Keratinocyte (primary cell): ENCODE measurements around the gene C20orf204. TPM values are rescaled to one million over a fixed set of nuclear protein-coding genes. Genes with fewer than 3 reads are reported as not detected.
A peak's percentile ranks its signal among the peaks of the same experiment; 100 is the strongest.

Experiments used
- DNase-seq: peaks from one replicate; pipeline ENCODE4 v3.0.0-alpha.2; 2011; ENCODE audit warnings: low read depth, missing footprints, low spot score
- FAIRE-seq: peaks from 2 replicates; lab custom pipeline; 2011; peaks lifted over from hg19 to GRCh38; lab: Jason Lieb, UNC
- H2AFZ ChIP-seq: 2 replicates; pipeline ENCODE4 v1.6.0; 2012; ENCODE audit warnings: low read length, control low read depth, inconsistent platforms; ENCODE audit not compliant: control insufficient read depth
- H3K27ac ChIP-seq: 2 replicates; pipeline ENCODE4 v1.5.1; 2011; ENCODE audit warnings: low read length; ENCODE audit not compliant: control insufficient read depth, insufficient read depth
- H3K27me3 ChIP-seq: 3 replicates; pipeline ENCODE4 v1.6.0; 2011; ENCODE audit warnings: low read length; ENCODE audit not compliant: control insufficient read depth, insufficient read depth; ENCODE audit errors: extremely low read depth
- H3K36me3 ChIP-seq, 2 experiments: 2 replicates in 1 of 2; 3 replicates in 1 of 2; pipeline ENCODE4 v1.5.1; 2011; ENCODE audit warnings: low read length in 2 of 2, mild to moderate bottlenecking in 1 of 2; ENCODE audit not compliant: control insufficient read depth in 2 of 2, insufficient read depth in 2 of 2; ENCODE audit errors: extremely low read depth in 1 of 2
- H3K4me1 ChIP-seq: 3 replicates; pipeline ENCODE4 v1.5.1; 2011; ENCODE audit warnings: low read length; ENCODE audit not compliant: control insufficient read depth, insufficient read depth; ENCODE audit errors: extremely low read depth
- H3K4me2 ChIP-seq: 3 replicates; pipeline ENCODE4 v1.6.0; 2011; ENCODE audit warnings: low read depth, low read length; ENCODE audit not compliant: control insufficient read depth, insufficient read depth; ENCODE audit errors: extremely low read depth
- H3K4me3 ChIP-seq, 3 experiments: fragments of 200-600 bp in 1 of 3; sonication (generic) in 1 of 3; 2 replicates in 2 of 3; 3 replicates in 1 of 3; pipeline ENCODE4 v1.5.1; 2011 to 2016; ENCODE audit warnings: low read length in 3 of 3, mild to moderate bottlenecking in 3 of 3, control low read depth in 2 of 3, inconsistent platforms in 1 of 3, low read depth in 1 of 3, mixed read lengths in 1 of 3, mixed run types in 1 of 3, moderate library complexity in 1 of 3; ENCODE audit not compliant: control insufficient read depth in 2 of 3, insufficient read depth in 2 of 3; ENCODE audit errors: extremely low read depth in 1 of 3
- H3K79me2 ChIP-seq: 2 replicates; pipeline ENCODE4 v1.6.0; 2012; ENCODE audit warnings: low read length; ENCODE audit not compliant: control insufficient read depth, insufficient read depth
- H3K9ac ChIP-seq: 3 replicates; pipeline ENCODE4 v1.6.0; 2011; ENCODE audit warnings: low read length; ENCODE audit not compliant: control insufficient read depth, insufficient read depth; ENCODE audit errors: extremely low read depth
- H3K9me1 ChIP-seq: 3 replicates; pipeline ENCODE4 v1.6.0; 2011; ENCODE audit warnings: low read length; ENCODE audit not compliant: control insufficient read depth, insufficient read depth; ENCODE audit errors: extremely low read depth
- H3K9me3 ChIP-seq: 2 replicates; pipeline ENCODE4 v1.5.1; 2012; ENCODE audit warnings: low read depth, low read length; ENCODE audit not compliant: control insufficient read depth
- H4K20me1 ChIP-seq: 3 replicates; pipeline ENCODE4 v1.6.0; 2011; ENCODE audit warnings: low read length; ENCODE audit not compliant: control insufficient read depth, insufficient read depth; ENCODE audit errors: extremely low read depth
- EZH2 ChIP-seq: IDR thresholded peaks from one replicate; pipeline ENCODE4 v1.6.1; 2012; ENCODE audit warnings: inconsistent platforms, mild to moderate bottlenecking, low read length, moderate library complexity
- dilution Hi-C: fragments of 300-500 bp; cut with MboI; formaldehyde crosslinking; loops from one replicate; pipeline ENCODE4 v1.7.0; 2020; ENCODE audit warnings: low sequenced_read_pairs; ENCODE audit not compliant: extremely low pct_ligation_motif_present
- polyA plus RNA-seq, 5 experiments: library from polyadenylated mRNA; depleted of rRNA in 3 of 5; stranded (reverse) in 3 of 5; stranded (forward) in 1 of 5; unstranded in 1 of 5; fragments of >200 nt; gene quantifications; 1 replicate in 1 of 5; 2 replicates in 3 of 5; 3 replicates in 1 of 5; pipeline versions ENCODE4 v1.2.1 to v1.2.3, GENCODE V29; 2011 to 2012; ENCODE audit warnings: missing spikeins in 2 of 5, low read depth in 1 of 5, low replicate concordance in 1 of 5
- TF ChIP-seq, protein P1 (sequence below), 3 experiments: IDR thresholded peaks in 1 of 3; conservative IDR thresholded peaks in 1 of 3; optimal IDR thresholded peaks in 1 of 3; 2 replicates in 2 of 3; 3 replicates in 1 of 3; pipeline versions ENCODE3 to v1.5.1; 2011; ENCODE audit warnings: low read length in 3 of 3, mild to moderate bottlenecking in 3 of 3, moderate library complexity in 2 of 3, control low read depth in 1 of 3, inconsistent platforms in 1 of 3; ENCODE audit not compliant: insufficient read depth in 2 of 3; ENCODE audit errors: extremely low read depth in 1 of 3

C20orf204 gene
- polyA plus RNA-seq, 1 donor (not counting 4 experiments of a cell fraction or from before 2014, with no cell fraction given), result 0.08 TPM

DNA sequence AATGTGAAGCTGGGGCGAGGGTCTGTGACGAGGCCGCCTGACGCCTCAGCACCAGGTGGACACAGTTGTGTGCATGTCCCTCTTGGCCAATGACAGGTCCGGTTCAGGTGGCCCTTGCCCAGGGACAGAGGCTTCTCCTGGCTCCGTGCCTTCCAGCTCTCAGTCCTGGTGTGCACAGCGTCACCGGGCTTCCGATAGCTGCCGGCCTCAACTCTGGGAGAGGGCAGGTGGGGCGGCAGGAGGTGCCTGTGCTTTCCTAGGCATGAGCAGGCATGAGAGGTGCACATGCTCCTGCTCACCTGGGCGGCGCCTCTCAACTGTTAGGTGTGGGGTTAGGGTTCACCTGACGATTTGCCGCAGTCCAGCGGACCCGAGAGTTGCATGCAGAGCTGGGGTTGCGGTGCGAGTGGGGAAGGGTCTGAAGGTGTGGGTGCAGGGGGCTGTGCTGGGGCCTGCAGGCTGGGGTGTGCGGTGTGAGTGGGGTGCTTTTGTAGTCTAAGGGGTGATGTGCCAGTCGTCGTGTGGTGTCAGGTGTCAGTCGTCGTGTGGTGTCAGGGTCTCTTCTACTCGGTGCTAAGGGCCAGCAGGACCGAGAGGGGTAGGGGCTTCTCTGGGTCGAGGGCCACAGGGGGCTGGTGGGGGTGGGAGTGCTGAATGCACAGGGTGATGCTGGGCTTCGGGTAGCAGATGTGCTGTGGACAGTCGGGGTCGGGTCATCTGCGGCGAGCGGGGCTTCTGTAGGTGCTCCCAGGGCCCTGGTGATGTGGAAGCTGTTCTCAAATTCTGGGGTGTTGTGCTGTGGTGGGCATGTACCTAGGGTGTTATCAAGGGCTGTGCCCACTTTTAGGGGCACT is 17.2 kb downstream of the C20orf204 start:
- FAIRE-seq, result no peak

DNA sequence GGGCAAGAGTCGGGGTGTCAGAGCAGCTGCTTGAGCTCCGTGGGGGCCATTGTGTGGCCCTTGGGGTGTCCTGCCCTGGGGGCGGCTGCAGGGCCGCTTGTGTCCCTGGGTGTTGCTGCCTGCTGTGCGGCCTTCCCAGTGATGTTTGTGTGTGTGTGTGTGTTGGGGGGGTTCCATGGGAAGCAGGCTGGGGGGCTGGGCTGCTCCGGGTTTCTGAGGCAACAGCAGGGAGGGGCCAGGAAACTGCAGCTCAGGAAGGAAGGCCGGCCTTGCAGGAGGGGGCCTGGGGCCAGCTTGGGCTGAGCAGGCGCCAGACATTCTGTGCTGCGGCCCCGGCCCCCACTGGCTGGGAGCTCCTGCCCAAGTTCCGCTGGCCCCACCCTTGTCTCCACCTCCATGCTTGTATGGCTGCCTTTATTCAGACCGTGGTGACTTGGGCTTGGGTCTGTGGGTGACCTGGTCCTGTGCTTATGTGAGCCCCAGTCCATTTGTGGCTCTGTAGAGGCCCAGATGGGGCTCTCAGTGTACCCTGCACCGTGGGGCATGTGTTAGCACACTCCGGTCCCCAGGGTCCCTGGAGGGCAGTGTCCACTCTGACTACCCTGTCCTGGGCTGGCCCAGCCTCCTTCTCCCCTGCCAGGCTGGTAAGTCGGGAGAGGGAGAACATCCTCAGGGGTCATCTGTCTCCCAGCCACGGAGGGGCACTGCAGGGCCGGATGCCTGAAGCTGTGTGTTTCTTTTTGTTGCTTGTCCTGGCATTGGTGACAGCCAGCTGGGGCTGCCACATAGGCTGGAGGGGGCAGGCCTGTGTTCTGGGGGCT is 18.1 kb downstream of the C20orf204 start:
- Histone ChIP-seq H3K4me3 (no peak overlapping the region), H3K27ac (no peak overlapping the region), H3K36me3 (no peaks in the 10 kb centered on the region), H3K9me3 (no peaks in the 10 kb centered on the region), H3K4me2 (no peak overlapping the region), H3K4me1 (peaks cover 28% of the 10 kb centered on the region), H3K9me1 (no peaks in the 10 kb centered on the region), H3K79me2 (no peaks in the 10 kb centered on the region), H4K20me1 (peaks cover 2% of the 10 kb centered on the region), H3K27me3 (peaks cover 12% of the 10 kb centered on the region), H3K9ac (no peak overlapping the region), H2AFZ (no peak overlapping the region)
- dilution Hi-C loops, result no loop called here
- DNase-seq, result no peak
- FAIRE-seq, result no peak
- TF ChIP-seq, protein P1, sequence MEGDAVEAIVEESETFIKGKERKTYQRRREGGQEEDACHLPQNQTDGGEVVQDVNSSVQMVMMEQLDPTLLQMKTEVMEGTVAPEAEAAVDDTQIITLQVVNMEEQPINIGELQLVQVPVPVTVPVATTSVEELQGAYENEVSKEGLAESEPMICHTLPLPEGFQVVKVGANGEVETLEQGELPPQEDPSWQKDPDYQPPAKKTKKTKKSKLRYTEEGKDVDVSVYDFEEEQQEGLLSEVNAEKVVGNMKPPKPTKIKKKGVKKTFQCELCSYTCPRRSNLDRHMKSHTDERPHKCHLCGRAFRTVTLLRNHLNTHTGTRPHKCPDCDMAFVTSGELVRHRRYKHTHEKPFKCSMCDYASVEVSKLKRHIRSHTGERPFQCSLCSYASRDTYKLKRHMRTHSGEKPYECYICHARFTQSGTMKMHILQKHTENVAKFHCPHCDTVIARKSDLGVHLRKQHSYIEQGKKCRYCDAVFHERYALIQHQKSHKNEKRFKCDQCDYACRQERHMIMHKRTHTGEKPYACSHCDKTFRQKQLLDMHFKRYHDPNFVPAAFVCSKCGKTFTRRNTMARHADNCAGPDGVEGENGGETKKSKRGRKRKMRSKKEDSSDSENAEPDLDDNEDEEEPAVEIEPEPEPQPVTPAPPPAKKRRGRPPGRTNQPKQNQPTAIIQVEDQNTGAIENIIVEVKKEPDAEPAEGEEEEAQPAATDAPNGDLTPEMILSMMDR (optimal IDR thresholded peaks at IDR 0.05 in 1 of 3, IDR thresholded peaks at IDR 0.05 in 1 of 3, conservative IDR thresholded peaks at IDR 0.05 in 1 of 3; ENCODE audit: extremely low read depth in 1 of 3, insufficient read depth in 2 of 3, low read length in 3 of 3), result peak in 2 of 3 experiments; percentile 33 to 37
- TF ChIP-seq EZH2, result no peak

More for the DNA sequence above, 17.2 kb downstream of the C20orf204 start:
- Histone ChIP-seq H3K4me2 (no peak overlapping the region), H2AFZ (no peak overlapping the region), H3K36me3 (no peaks in the 10 kb centered on the region), H3K9me3 (no peaks in the 10 kb centered on the region), H3K4me3 (no peak overlapping the region), H3K9ac (no peak overlapping the region), H3K27me3 (peaks cover 18% of the 10 kb centered on the region), H3K4me1 (peaks cover 28% of the 10 kb centered on the region), H3K9me1 (no peaks in the 10 kb centered on the region), H3K27ac (no peak overlapping the region), H3K79me2 (no peaks in the 10 kb centered on the region), H4K20me1 (peaks cover 2% of the 10 kb centered on the region)
- no peak for TF ChIP-seq EZH2
- TF ChIP-seq, protein P1 (optimal IDR thresholded peaks at IDR 0.05 in 1 of 3, IDR thresholded peaks at IDR 0.05 in 1 of 3, conservative IDR thresholded peaks at IDR 0.05 in 1 of 3; ENCODE audit: extremely low read depth in 1 of 3, insufficient read depth in 2 of 3, low read length in 3 of 3), result peak in 1 of 3 experiments; percentile 2
- DNase-seq, result no peak
- dilution Hi-C loops, result no loop called here
